Gastrocnemius medialis (tissue), 4 donors: ENCODE data around the gene C5AR2. TPM values are rescaled to one million over a fixed set of nuclear protein-coding genes. Genes with fewer than 3 reads are reported as not detected.
A peak's percentile ranks its signal among the peaks of the same experiment; 100 is the strongest.

ENCODE experiments used
- ATAC-seq, 2 donors: fragments of 150-250 bp; one replicate each; pipeline ENCODE4 v1.9.1; 2016
- DNase-seq, 2 donors: peaks; one replicate each; pipeline ENCODE4 v3.0.0-alpha.2; 2019
- H3K27ac ChIP-seq, 4 donors: fragments of 200-600 bp; sonication (generic); 1 replicate in 1 of 4; 2 replicates in 3 of 4; pipeline ENCODE4 v1.5.1; 2016 to 2018; ENCODE audit warnings: mild to moderate bottlenecking in 2 of 4, moderate library complexity in 1 of 4
- H3K27me3 ChIP-seq, 3 donors: fragments of 200-600 bp; sonication (generic) in 2 of 3; 1 replicate in 1 of 3; 2 replicates in 2 of 3; pipeline versions ENCODE4 v1.5.1 to v1.6.0; 2016 to 2019; ENCODE audit warnings: mild to moderate bottlenecking in 1 of 3, moderate library complexity in 1 of 3
- H3K36me3 ChIP-seq, 2 donors: fragments of 200-600 bp; sonication (generic) in 1 of 2; one replicate each; pipeline ENCODE4 v1.5.1; 2017 to 2018
- H3K4me1 ChIP-seq, 2 donors: fragments of 200-600 bp; sonication (generic) in 1 of 2; one replicate each; pipeline ENCODE4 v1.5.1; 2016 to 2017; ENCODE audit warnings: mild to moderate bottlenecking in 2 of 2
- H3K4me3 ChIP-seq, 4 donors: fragments of 200-600 bp; sonication (generic) in 3 of 4; 1 replicate in 1 of 4; 2 replicates in 3 of 4; pipeline ENCODE4 v1.5.1; 2016 to 2019; ENCODE audit warnings: mild to moderate bottlenecking in 2 of 4
- H3K9me3 ChIP-seq, 3 donors: fragments of 200-600 bp; sonication (generic) in 2 of 3; 1 replicate in 1 of 3; 2 replicates in 2 of 3; pipeline ENCODE4 v1.5.1; 2016 to 2019
- CTCF ChIP-seq, 5 experiments: fragments of 450-650 bp in 3 of 5; fragments of 200-600 bp in 2 of 5; sonication (generic) in 2 of 5; IDR thresholded peaks in 4 of 5; conservative IDR thresholded peaks in 1 of 5; 1 replicate in 4 of 5; 2 replicates in 1 of 5; pipeline ENCODE4 v1.5.1; 2016 to 2019; ENCODE audit warnings: antibody characterized with exemption in 5 of 5, mild to moderate bottlenecking in 3 of 5, moderate library complexity in 3 of 5
- POLR2A ChIP-seq, 2 donors: fragments of 450-650 bp; IDR thresholded peaks; one replicate each; pipeline ENCODE4 v1.6.1; 2017; ENCODE audit warnings: antibody characterized with exemption in 2 of 2, mild to moderate bottlenecking in 2 of 2, moderate library complexity in 2 of 2
- in situ Hi-C, 4 donors: fragments of 200-750 bp; cut with MboI; loops; one replicate each; pipeline versions ENCODE4 v1.15.0 to v1.8.0; 2017; ENCODE audit warnings: low sequenced_read_pairs in 4 of 4
- intact Hi-C: fragments of 100-400 bp; cut with DNase I; formaldehyde crosslinking; loops from one replicate; pipeline ENCODE4 v1.15.1; 2023; ENCODE audit warnings: low total_unique reads
- total RNA-seq, 4 donors: library from RNA; depleted of rRNA; stranded (reverse); fragments of >200 nt; gene quantifications; one replicate each; pipeline versions ENCODE4 v1.1.0 to v1.2.3, GENCODE V29; 2016

The C5AR2 gene
- total RNA-seq, 4 donors from 2014 or later = 0.15 to 0.97 (median 0.32) TPM

GRCh38 chr19:47389150-47389556 is 57.2 kb downstream of the C5AR2 start:
- no peak for TF ChIP-seq CTCF (IDR thresholded peaks at IDR 0.05 in 4 of 5, conservative IDR thresholded peaks at IDR 0.05 in 1 of 5)
- TF ChIP-seq POLR2A (IDR thresholded peaks at IDR 0.05) = no peak
- no peak overlapping the region for H3K27ac ChIP-seq
- ATAC-seq (no peak), DNase-seq (no peak)
- in situ Hi-C loops (loop anchor here in 1 of 4 donors (5.0 kb wide), 1 partner anchor 92 kb away; no protein-coding TSS in a partner anchor), intact Hi-C loops (no loop called here)
- H3K4me3 ChIP-seq = no peak overlapping the region
- H3K27me3 ChIP-seq = peaks cover 0 to 11% (median 7%) of the 10 kb centered on the region in 3 donors
- no peaks in the 10 kb centered on the region for H3K36me3 ChIP-seq
- H3K4me1 ChIP-seq = no peaks in the 10 kb centered on the region
- H3K9me3 ChIP-seq = no peaks in the 10 kb centered on the region

- Histone ChIP-seq H3K9me3 (no peaks in the 10 kb centered on the region), H3K4me1 (no peaks in the 10 kb centered on the region), H3K4me3 (no peak overlapping the region), H3K36me3 (no peaks in the 10 kb centered on the region), H3K27ac (no peak overlapping the region), H3K27me3 (peaks cover 0 to 7% (median 5%) of the 10 kb centered on the region in 3 donors)
- TF ChIP-seq CTCF (IDR thresholded peaks at IDR 0.05 in 4 of 5, conservative IDR thresholded peaks at IDR 0.05 in 1 of 5) = no peak
- TF ChIP-seq POLR2A (IDR thresholded peaks at IDR 0.05) = no peak
- no peak for ATAC-seq
- in situ Hi-C loops (loop anchor here in 3 of 4 donors (5.0 to 10.0 kb wide), 2 partner anchors 94 to 96 kb away; no protein-coding TSS in a partner anchor), intact Hi-C loops (loop anchor here (1.0 to 5.0 kb wide), 2 partner anchors 95 to 184 kb away; no protein-coding TSS in a partner anchor)
- no peak for DNase-seq
Observed at GRCh38 chr19:47390533-47391488, 58.8 kb downstream of the C5AR2 start.

GRCh38 chr19:47391510-47392223 is 59.7 kb downstream of the C5AR2 start:
- intact Hi-C loops = loop anchor here (1.0 to 5.0 kb wide), 2 partner anchors 95 to 184 kb away; no protein-coding TSS in a partner anchor
- in situ Hi-C loops = loop anchor here in 3 of 4 donors (5.0 to 10.0 kb wide), 2 partner anchors 94 to 97 kb away; no protein-coding TSS in a partner anchor
- ATAC-seq = peak; percentile 60 to 62

More at GRCh38 chr19:47391510-47392223, 59.7 kb downstream of the C5AR2 start:
- H3K4me1 ChIP-seq = no peaks in the 10 kb centered on the region
- H3K4me3 ChIP-seq = no peak overlapping the region
- H3K27me3 ChIP-seq = peaks cover 0 to 7% (median 4%) of the 10 kb centered on the region in 3 donors
- H3K27ac ChIP-seq = no peak overlapping the region
- no peaks in the 10 kb centered on the region for H3K9me3 ChIP-seq
- peak in 1 of 2 donors; percentile 42 for DNase-seq
- TF ChIP-seq CTCF (IDR thresholded peaks at IDR 0.05 in 4 of 5, conservative IDR thresholded peaks at IDR 0.05 in 1 of 5) (peak; percentile 72 to 85 (median 80)), POLR2A (IDR thresholded peaks at IDR 0.05) (no peak)
- H3K36me3 ChIP-seq = no peaks in the 10 kb centered on the region

Other genes starting within 250 kb of the C5AR2 start
- gene ZC3H4, start 218.4 kb upstream of the C5AR2 start, total RNA-seq = 10 to 100 TPM; 16.2 to 31.7 (median 22.8) TPM
- 10 to 100 TPM; 29.7 to 74.6 (median 46.4) TPM for gene SAE1, start 201.3 kb upstream of the C5AR2 start, total RNA-seq
- 1 to 10 TPM; 3.4 to 7.6 (median 4.2) TPM for gene BBC3, start 101.0 kb upstream of the C5AR2 start, total RNA-seq
- gene CCDC9, start 75.7 kb upstream of the C5AR2 start, total RNA-seq = 10 to 100 TPM; 13.1 to 22.7 (median 18.5) TPM
- 1 to 10 TPM; 3.9 to 8.5 (median 7.2) TPM for gene INAFM1, start 57.3 kb upstream of the C5AR2 start, total RNA-seq
- gene C5AR1, start 22.3 kb upstream of the C5AR2 start, total RNA-seq = 1 to 10 TPM in 3 of 4 donors, under 1 TPM in 1; 0.27 to 3.7 (median 2.1) TPM
- 10 to 100 TPM; 14.3 to 19.3 (median 14.7) TPM for gene DHX34, start 17.1 kb downstream of the C5AR2 start, total RNA-seq
- gene MEIS3, start 87.4 kb downstream of the C5AR2 start, total RNA-seq = 1 to 10 TPM in 3 of 4 donors, under 1 TPM in 1; 0.24 to 5.4 (median 2.2) TPM
- gene SLC8A2, start 139.7 kb downstream of the C5AR2 start, total RNA-seq = not detected
- 1 to 10 TPM in 3 of 4 donors, under 1 TPM in 1; 0.91 to 6.4 (median 3.9) TPM for gene KPTN, start 152.0 kb downstream of the C5AR2 start, total RNA-seq
- gene NAPA, start 182.9 kb downstream of the C5AR2 start, total RNA-seq = 100 to 1,000 TPM; 127 to 272 (median 212) TPM
- not detected for gene ZNF541, start 241.0 kb downstream of the C5AR2 start, total RNA-seq